ENCODE measurements around the gene HLA-DMB.

HLA-DMB gene

GRCh38 chr6:32971581-32972352 is 30.9 kb upstream of the HLA-DMB start:
- DNase-seq: peak; percentile 100

- no peak for DNase-seq
Observed at GRCh38 chr6:32971242-32971580, 30.4 kb upstream of the HLA-DMB start.

- DNase-seq: peak; percentile 87
Observed at GRCh38 chr6:32970413-32971241, 29.8 kb upstream of the HLA-DMB start.

GRCh38 chr6:32969685-32970412 is 29.0 kb upstream of the HLA-DMB start:
- DNase-seq: peak; percentile 86

GRCh38 chr6:32968867-32969684 is 28.2 kb upstream of the HLA-DMB start:
- peak; percentile 78 for DNase-seq

GRCh38 chr6:32968093-32968866 is 27.5 kb upstream of the HLA-DMB start, which contains the start of gene BRD2:
Gene BRD2, plus strand, starts transcription at chr6:32968594. Its CDS starts 4,305 bp downstream, at chr6:32972899.
- DNase-seq: peak; percentile 97

GRCh38 chr6:32967151-32968091 is 26.6 kb upstream of the HLA-DMB start:
- DNase-seq: no peak

GRCh38 chr6:32964776-32965175 is 23.9 kb upstream of the HLA-DMB start:
- no peak for DNase-seq

- DNase-seq: no peak
Observed at GRCh38 chr6:32963866-32964265, 23.0 kb upstream of the HLA-DMB start.

- no peak for DNase-seq
Observed at GRCh38 chr6:32962213-32962826, 21.5 kb upstream of the HLA-DMB start.

GRCh38 chr6:32960563-32960962 is 19.7 kb upstream of the HLA-DMB start:
- DNase-seq: no peak

GRCh38 chr6:32956176-32956575 is 15.3 kb upstream of the HLA-DMB start:
- no peak for DNase-seq

- peak; percentile 43 for DNase-seq
Observed at GRCh38 chr6:32954986-32955802, 14.4 kb upstream of the HLA-DMB start.

- DNase-seq: no peak
Observed at GRCh38 chr6:32954267-32954666, 13.4 kb upstream of the HLA-DMB start.

GRCh38 chr6:32953775-32954174 is 12.9 kb upstream of the HLA-DMB start:
- no peak for DNase-seq

GRCh38 chr6:32952817-32953739 is 12.2 kb upstream of the HLA-DMB start, which contains the start of gene HLA-DMA:
Gene HLA-DMA, minus strand, starts transcription at chr6:32953097. Its CDS starts 61 bp downstream, at chr6:32953036.
- peak; percentile 76 for DNase-seq

GRCh38 chr6:32950449-32950848 is 9.6 kb upstream of the HLA-DMB start:
- DNase-seq: no peak

GRCh38 chr6:32950010-32950409 is 9.2 kb upstream of the HLA-DMB start:
- no peak for DNase-seq

Data from stimulated activated CD8-positive, alpha-beta memory T cell treated with anti-CD3 and anti-CD28 coated beads, Interleukin-4, amount 100 ng/mL, for 48 hours (primary cell).